Activated CD8-positive, alpha-beta memory T cell treated with anti-CD3 and anti-CD28 coated beads, Interleukin-2, amount 50 U/mL, for 48 hours (primary cell): ENCODE data around the gene XRCC1.
"Not testable (repeated sequence)": the region's sequence is repeated elsewhere in the genome, so short reads cannot be mapped to it uniquely, and the experiment has no call there.

Experiments
- DNase-seq: peaks from one replicate; pipeline ENCODE4 v3.0.0-alpha.2; 2020

The XRCC1 gene

GRCh38 chr19:43540381-43540780, 34.9 kb downstream of the XRCC1 start:
- DNase-seq = no peak

- no peak for DNase-seq
These were observed 36.4 kb downstream of the XRCC1 start for GRCh38 chr19:43538922-43539321.

- no peak for DNase-seq
These were observed 40.2 kb downstream of the XRCC1 start for GRCh38 chr19:43534816-43535761.

- DNase-seq = no peak
These were observed 41.0 kb downstream of the XRCC1 start for GRCh38 chr19:43534305-43534815.

- DNase-seq = peak; percentile 97
These were observed 41.6 kb downstream of the XRCC1 start for GRCh38 chr19:43533546-43534304.

- peak; percentile 91 for DNase-seq
These were observed 42.3 kb downstream of the XRCC1 start, which contains the start of gene ZNF575 for GRCh38 chr19:43532962-43533545. ZNF575 (plus strand) TSS chr19:43533188; CDS start chr19:43534423, 1,235 bp downstream.

- no peak for DNase-seq
These were observed 42.8 kb downstream of the XRCC1 start for GRCh38 chr19:43532571-43532961.

- no peak for DNase-seq
These were observed 47.3 kb downstream of the XRCC1 start for GRCh38 chr19:43527860-43528622.

- DNase-seq = peak; percentile 91
These were observed 48.2 kb downstream of the XRCC1 start, which contains the start of gene ETHE1 for GRCh38 chr19:43526884-43527859. ETHE1 (minus strand) TSS chr19:43527201; CDS start chr19:43527177, 24 bp downstream.

GRCh38 chr19:43525836-43526771, 49.2 kb downstream of the XRCC1 start:
- DNase-seq = peak; percentile 76

GRCh38 chr19:43524922-43525835, 50.1 kb downstream of the XRCC1 start:
- peak; percentile 64 for DNase-seq

- DNase-seq = not testable (repeated sequence)
These were observed 51.6 kb downstream of the XRCC1 start for GRCh38 chr19:43523696-43524095.

- no peak for DNase-seq
These were observed 52.4 kb downstream of the XRCC1 start for GRCh38 chr19:43522929-43523328.

GRCh38 chr19:43519436-43520088, 55.8 kb downstream of the XRCC1 start:
- DNase-seq = peak; percentile 89

- no peak for DNase-seq
These were observed 57.3 kb downstream of the XRCC1 start for GRCh38 chr19:43518051-43518450.

- DNase-seq = not testable (repeated sequence)
These were observed 62.9 kb downstream of the XRCC1 start for GRCh38 chr19:43512399-43512798.

- DNase-seq = no peak
These were observed 64.0 kb downstream of the XRCC1 start for GRCh38 chr19:43511324-43511723.

GRCh38 chr19:43510713-43511112, 64.6 kb downstream of the XRCC1 start:
- DNase-seq = no peak
